Measurements from ENCODE around the gene ZNF516. TPM values are rescaled to one million over a fixed set of nuclear protein-coding genes. Genes with fewer than 3 reads are reported as not detected.

Gene ZNF516
- total RNA-seq, 1 donor from 2014 or later, result 28.0 TPM

DNA sequence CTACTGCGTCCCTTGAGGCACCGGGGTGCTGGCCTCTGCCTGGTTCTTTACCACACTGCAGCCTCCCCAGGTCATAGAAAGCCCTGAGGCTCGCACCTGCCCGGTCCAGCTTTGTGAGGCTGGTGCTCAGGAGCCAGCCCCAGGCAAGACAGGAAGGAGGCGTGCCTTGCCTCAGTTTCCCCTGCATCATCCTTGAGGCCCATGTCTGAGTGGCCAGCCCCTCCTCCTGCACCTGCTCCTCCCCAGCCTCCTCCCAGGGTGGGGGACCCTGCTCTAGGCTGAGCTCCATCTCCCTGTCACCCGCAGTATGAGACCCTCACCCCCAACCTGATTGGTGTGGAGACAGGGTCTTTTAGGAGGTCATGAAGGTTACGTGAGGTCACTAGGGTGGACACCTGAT is 147.7 kb downstream of the ZNF516 start:
- intact Hi-C loops (cut with DNase I), result no loop called here
- ATAC-seq, result no peak
- Histone ChIP-seq H3K27ac (no peak overlapping the region), H3K4me3 (no peak overlapping the region), H3K27me3 (no peaks in the 10 kb centered on the region), H3K4me1 (peaks cover 5% of the 10 kb centered on the region), H3K9me3 (no peaks in the 10 kb centered on the region), H3K36me3 (no peaks in the 10 kb centered on the region)
- TF ChIP-seq, protein P1, sequence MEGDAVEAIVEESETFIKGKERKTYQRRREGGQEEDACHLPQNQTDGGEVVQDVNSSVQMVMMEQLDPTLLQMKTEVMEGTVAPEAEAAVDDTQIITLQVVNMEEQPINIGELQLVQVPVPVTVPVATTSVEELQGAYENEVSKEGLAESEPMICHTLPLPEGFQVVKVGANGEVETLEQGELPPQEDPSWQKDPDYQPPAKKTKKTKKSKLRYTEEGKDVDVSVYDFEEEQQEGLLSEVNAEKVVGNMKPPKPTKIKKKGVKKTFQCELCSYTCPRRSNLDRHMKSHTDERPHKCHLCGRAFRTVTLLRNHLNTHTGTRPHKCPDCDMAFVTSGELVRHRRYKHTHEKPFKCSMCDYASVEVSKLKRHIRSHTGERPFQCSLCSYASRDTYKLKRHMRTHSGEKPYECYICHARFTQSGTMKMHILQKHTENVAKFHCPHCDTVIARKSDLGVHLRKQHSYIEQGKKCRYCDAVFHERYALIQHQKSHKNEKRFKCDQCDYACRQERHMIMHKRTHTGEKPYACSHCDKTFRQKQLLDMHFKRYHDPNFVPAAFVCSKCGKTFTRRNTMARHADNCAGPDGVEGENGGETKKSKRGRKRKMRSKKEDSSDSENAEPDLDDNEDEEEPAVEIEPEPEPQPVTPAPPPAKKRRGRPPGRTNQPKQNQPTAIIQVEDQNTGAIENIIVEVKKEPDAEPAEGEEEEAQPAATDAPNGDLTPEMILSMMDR (IDR thresholded peaks at IDR 0.05), result no peak
- no peak for DNase-seq

DNA sequence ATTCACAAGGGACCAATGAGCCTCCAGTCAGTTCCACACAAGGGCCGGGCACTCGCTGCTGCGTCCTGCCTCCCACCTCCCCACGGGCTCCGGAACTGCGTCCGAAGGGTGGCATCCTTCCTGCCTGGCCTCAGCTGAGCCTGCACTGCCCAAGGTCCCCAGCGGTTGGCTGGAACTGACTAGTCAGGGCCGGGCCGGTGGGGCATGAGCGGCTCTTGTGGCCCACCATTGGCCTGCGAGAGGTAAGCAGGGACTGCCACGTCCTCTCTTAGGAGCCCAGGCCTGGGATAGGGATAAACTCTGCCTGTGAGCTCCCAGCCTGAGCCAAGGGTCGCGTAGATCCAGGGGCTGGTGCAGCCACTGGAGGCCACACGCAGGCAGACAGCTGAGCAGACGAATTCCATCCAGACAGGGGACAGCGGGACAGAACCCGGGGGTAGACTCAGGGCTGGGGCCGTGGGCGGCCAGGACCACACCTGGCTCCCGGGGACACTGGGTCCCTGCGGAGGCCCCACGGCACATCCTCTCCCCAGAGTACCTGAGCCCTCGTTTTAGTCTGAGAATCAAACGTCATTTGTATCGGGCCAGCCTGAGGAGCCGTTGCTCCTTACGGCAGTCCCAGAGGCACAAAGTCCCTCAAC is 148.4 kb downstream of the ZNF516 start:
- no peaks in the 10 kb centered on the region for H3K36me3 ChIP-seq
- H3K4me3 ChIP-seq, result no peak overlapping the region
- intact Hi-C loops (cut with DNase I), result no loop called here
- no peaks in the 10 kb centered on the region for H3K9me3 ChIP-seq
- H3K27me3 ChIP-seq, result no peaks in the 10 kb centered on the region
- peaks cover under 1% of the 10 kb centered on the region for H3K4me1 ChIP-seq
- H3K27ac ChIP-seq, result no peak overlapping the region
- DNase-seq (no peak), ATAC-seq (no peak)
- TF ChIP-seq, protein P1 (IDR thresholded peaks at IDR 0.05), result no peak

DNA sequence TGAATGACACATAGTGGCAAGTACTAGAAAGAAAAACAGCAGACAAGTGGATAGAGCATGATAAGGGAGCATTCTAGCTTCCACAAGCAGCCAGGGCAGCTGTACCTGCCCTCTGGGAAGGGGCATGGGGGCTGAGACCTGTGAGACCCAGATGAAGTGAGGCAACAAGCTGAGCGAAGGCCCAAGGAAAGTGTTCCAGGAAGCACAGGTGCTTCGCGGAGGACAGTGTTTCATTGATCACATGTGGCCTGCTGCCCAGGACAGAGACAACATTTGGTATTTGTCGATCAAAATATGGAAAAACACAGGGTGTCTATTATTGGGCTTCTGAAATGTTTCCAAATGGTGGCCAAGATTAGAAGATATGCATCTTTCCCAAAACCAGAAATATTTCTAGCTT is 149.1 kb downstream of the ZNF516 start:
- intact Hi-C loops (cut with DNase I), result no loop called here

DNA sequence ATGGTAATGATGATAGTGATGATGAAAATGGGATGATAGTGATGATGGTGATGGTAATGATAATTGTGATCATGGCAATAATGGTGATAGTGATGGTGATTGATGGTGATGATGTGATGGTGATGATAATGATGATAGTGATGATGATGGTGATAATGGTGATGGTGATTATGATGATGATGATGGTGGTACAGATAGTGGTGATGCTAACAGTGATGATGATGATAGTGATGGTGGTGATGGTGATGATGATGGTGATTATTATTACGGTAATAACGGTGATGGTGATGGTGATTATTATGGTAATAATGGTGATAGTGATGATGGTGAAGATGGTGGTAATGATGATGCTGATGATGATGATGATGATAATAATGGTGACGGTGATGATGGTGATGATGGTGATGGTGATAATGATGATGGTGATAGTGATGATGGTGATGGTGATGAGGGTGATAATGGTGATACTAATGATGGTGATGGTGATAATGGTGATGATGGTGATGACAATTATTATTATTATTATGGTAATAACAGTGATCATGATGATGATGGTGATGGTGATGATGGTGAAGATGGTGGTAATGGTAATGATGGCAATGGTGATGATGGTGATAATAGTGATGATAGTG is 151.0 kb downstream of the ZNF516 start:
- no peak overlapping the region for H3K27ac ChIP-seq
- H3K9me3 ChIP-seq, result peaks cover 3% of the 10 kb centered on the region
- H3K36me3 ChIP-seq, result no peaks in the 10 kb centered on the region
- DNase-seq (no peak), ATAC-seq (no peak)
- no peaks in the 10 kb centered on the region for H3K27me3 ChIP-seq
- H3K4me3 ChIP-seq, result no peak overlapping the region
- TF ChIP-seq, protein P1 (IDR thresholded peaks at IDR 0.05), result no peak
- intact Hi-C loops (cut with DNase I), result no loop called here
- no peaks in the 10 kb centered on the region for H3K4me1 ChIP-seq

More for the DNA sequence above, 149.1 kb downstream of the ZNF516 start:
- no peak overlapping the region for H3K27ac ChIP-seq
- TF ChIP-seq, protein P1 (IDR thresholded peaks at IDR 0.05), result no peak
- H3K4me3 ChIP-seq, result no peak overlapping the region
- no peaks in the 10 kb centered on the region for H3K9me3 ChIP-seq
- ATAC-seq (no peak), DNase-seq (no peak)
- H3K36me3 ChIP-seq, result no peaks in the 10 kb centered on the region
- H3K4me1 ChIP-seq, result no peaks in the 10 kb centered on the region
- H3K27me3 ChIP-seq, result no peaks in the 10 kb centered on the region

DNA sequence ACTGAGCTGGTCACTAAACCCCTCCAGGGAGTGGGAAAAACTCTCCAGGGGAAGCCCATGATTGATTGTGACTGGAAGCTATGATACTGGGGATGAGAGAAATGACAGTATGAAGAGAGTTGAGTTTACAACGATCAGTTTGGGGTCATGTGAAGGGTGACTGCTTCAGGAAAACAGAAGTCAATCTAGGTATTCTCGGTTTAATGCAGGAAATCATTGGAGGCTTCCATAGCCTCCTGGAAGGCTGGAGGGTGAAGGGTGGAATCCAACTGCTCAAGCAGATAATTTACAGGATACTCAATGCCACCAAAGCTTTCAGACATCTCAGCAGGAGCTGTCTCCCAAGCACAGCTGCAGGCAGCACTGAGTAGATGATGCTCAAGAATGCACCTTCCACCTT is 154.6 kb downstream of the ZNF516 start:
- H3K4me3 ChIP-seq, result no peak overlapping the region
- TF ChIP-seq, protein P1 (IDR thresholded peaks at IDR 0.05), result no peak
- DNase-seq (no peak), ATAC-seq (no peak)
- no peak overlapping the region for H3K27ac ChIP-seq
- peaks cover 3% of the 10 kb centered on the region for H3K9me3 ChIP-seq
- H3K4me1 ChIP-seq, result no peaks in the 10 kb centered on the region
- no peaks in the 10 kb centered on the region for H3K27me3 ChIP-seq
- no peaks in the 10 kb centered on the region for H3K36me3 ChIP-seq
- intact Hi-C loops (cut with DNase I), result no loop called here

Measured in upper lobe of right lung (tissue), 1 donor.